ENCODE data around the gene SORBS1.

The SORBS1 gene

GRCh38 chr10:95503526-95503925, 57.6 kb downstream of the SORBS1 start:
- Histone ChIP-seq H3K4me3 (no peak overlapping the region), H3K9me3 (no peaks in the 10 kb centered on the region), H3K27me3 (no peaks in the 10 kb centered on the region), H3K4me1 (peaks cover 3 to 100% (median 81%) of the 10 kb centered on the region in 4 donors), H3K27ac (peak overlapping the region; percentile 82 to 89), H3K36me3 (peaks cover 0 to 7% (median 0%) of the 10 kb centered on the region in 3 donors)
- TF ChIP-seq CTCF (IDR thresholded peaks at IDR 0.05), result no peak
- no peak for DNase-seq
- intact Hi-C loops (cut with DNase I; ENCODE audit: low total_unique reads), result no loop called here

DNA sequence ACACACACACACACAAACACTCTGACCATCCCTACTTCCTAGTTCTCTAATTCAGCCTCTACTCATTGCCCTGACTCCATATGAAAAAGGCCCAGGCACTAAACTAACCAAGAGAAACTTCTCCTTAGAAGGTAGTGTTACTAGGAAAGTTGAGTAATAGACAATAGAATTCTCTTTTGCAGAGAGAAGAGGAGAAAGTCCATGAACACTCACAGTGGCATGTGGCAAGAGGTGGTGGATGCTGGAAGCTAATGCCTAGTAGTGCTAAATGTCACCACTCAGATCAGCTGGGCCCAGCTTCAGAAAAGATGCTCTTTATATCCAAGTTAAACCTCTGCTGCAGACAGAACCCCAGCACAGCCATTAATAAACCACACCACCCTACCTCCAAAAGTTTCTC, 58.2 kb downstream of the SORBS1 start:
- no peak for DNase-seq
- TF ChIP-seq CTCF (IDR thresholded peaks at IDR 0.05), result no peak
- no peaks in the 10 kb centered on the region for H3K27me3 ChIP-seq
- intact Hi-C loops (cut with DNase I; ENCODE audit: low total_unique reads), result no loop called here
- H3K27ac ChIP-seq, result peak overlapping the region; percentile 82 to 89
- H3K4me3 ChIP-seq, result no peak overlapping the region
- no peaks in the 10 kb centered on the region for H3K9me3 ChIP-seq
- peaks cover 0 to 7% (median 0%) of the 10 kb centered on the region in 3 donors for H3K36me3 ChIP-seq
- peaks cover under 1 to 100% (median 78%) of the 10 kb centered on the region in 4 donors for H3K4me1 ChIP-seq

- DNase-seq, result no peak
- Histone ChIP-seq H3K36me3 (peaks cover 0 to 7% (median 0%) of the 10 kb centered on the region in 3 donors), H3K27ac (peak overlapping the region; percentile 82 to 89), H3K4me1 (peaks cover 0 to 100% (median 77%) of the 10 kb centered on the region in 4 donors), H3K27me3 (no peaks in the 10 kb centered on the region), H3K9me3 (no peaks in the 10 kb centered on the region), H3K4me3 (peak overlapping the region in 1 of 2 donors; percentile 12)
- TF ChIP-seq CTCF (IDR thresholded peaks at IDR 0.05), result no peak
- intact Hi-C loops (cut with DNase I; ENCODE audit: low total_unique reads), result no loop called here
Observed at GRCh38 chr10:95502377-95502776, 58.8 kb downstream of the SORBS1 start.

GRCh38 chr10:95501203-95502094, 59.7 kb downstream of the SORBS1 start:
- intact Hi-C loops (cut with DNase I; ENCODE audit: low total_unique reads), result no loop called here
- H3K36me3 ChIP-seq, result peaks cover 0 to 7% (median 0%) of the 10 kb centered on the region in 3 donors
- H3K27me3 ChIP-seq, result no peaks in the 10 kb centered on the region
- DNase-seq, result no peak
- H3K9me3 ChIP-seq, result no peaks in the 10 kb centered on the region
- TF ChIP-seq CTCF (IDR thresholded peaks at IDR 0.05), result no peak
- H3K4me3 ChIP-seq, result peak overlapping the region in 1 of 2 donors; percentile 12
- H3K27ac ChIP-seq, result peak overlapping the region; percentile 82 to 89
- peaks cover 0 to 100% (median 75%) of the 10 kb centered on the region in 4 donors for H3K4me1 ChIP-seq

DNA sequence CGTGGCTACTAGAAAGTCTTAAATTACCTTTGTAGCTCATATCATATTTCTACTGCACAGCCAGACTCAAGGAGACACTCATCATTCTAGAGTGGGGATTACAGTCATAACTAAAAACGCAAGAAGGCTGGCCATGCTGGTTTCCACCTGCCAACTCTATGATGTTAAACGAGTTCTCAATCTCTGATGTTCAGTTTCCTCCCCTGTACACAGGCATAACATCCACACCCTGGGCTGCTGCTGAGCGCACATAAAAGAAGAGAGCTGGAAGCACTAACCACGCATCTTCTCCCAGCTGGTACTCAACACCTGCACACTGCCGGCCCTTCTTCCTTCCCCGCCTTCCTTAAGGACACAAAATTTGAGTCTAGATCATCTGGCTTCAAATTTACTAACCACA, 60.5 kb downstream of the SORBS1 start:
- Histone ChIP-seq H3K36me3 (peaks cover 0 to 7% (median 0%) of the 10 kb centered on the region in 3 donors), H3K27me3 (no peaks in the 10 kb centered on the region), H3K4me3 (peak overlapping the region in 1 of 2 donors; percentile 12), H3K27ac (peak overlapping the region; percentile 82 to 89), H3K9me3 (no peaks in the 10 kb centered on the region), H3K4me1 (peaks cover 0 to 100% (median 75%) of the 10 kb centered on the region in 4 donors)
- no peak for TF ChIP-seq CTCF (IDR thresholded peaks at IDR 0.05)
- DNase-seq, result no peak
- intact Hi-C loops (cut with DNase I; ENCODE audit: low total_unique reads), result no loop called here
